SK-N-SH (cell line): Measurements from ENCODE around the gene TNRC6A. TPM values are rescaled to one million over a fixed set of nuclear protein-coding genes. Genes with fewer than 3 reads are reported as not detected.

Source experiments
- CTCF ChIA-PET: fragments of 300-600, 350-600 bp; formaldehyde crosslinking; extraction: SDS; loops from one replicate; lab custom pipeline; 2021; lab: Yijun Ruan, JAX
- POLR2A ChIA-PET: fragments of 350-600 bp; sonication (Branson Sonifier 250); formaldehyde crosslinking; extraction: SDS; loops from one replicate; lab custom pipeline; 2020; ENCODE audit warnings: antibody characterized with exemption, inconsistent platforms; lab: Yijun Ruan, JAX
- DNase-seq: peaks from one replicate; pipeline ENCODE4 v3.0.0; 2012
- H2AFZ ChIP-seq: fragments of 200-600 bp; sonication (generic); 2 replicates; pipeline ENCODE4 v1.8.1; 2016; ENCODE audit warnings: antibody characterized with exemption, mild to moderate bottlenecking, low read depth
- H3F3A ChIP-seq: fragments of 200-600 bp; sonication (generic); replicated peaks from 2 replicates; pipeline ENCODE3; 2016; ENCODE audit warnings: antibody characterized with exemption, mild to moderate bottlenecking; ENCODE audit not compliant: insufficient read depth
- H3K27ac ChIP-seq, 2 experiments: fragments of 200-500 bp in 1 of 2; fragments of 200-600 bp in 1 of 2; sonication (Bioruptor generic) in 1 of 2; sonication (generic), shearing (Covaris generic) in 1 of 2; 2 replicates each; pipeline versions ENCODE4 v1.5.1 to v1.6.1; 2014 to 2016; ENCODE audit warnings: low read depth in 2 of 2, inconsistent platforms in 1 of 2, low read length in 1 of 2, mild to moderate bottlenecking in 1 of 2, mixed read lengths in 1 of 2
- H3K27me3 ChIP-seq: fragments of 200-600 bp; sonication (generic), shearing (Covaris generic); 2 replicates; pipeline ENCODE4 v1.6.1; 2016; ENCODE audit warnings: mixed run types; ENCODE audit not compliant: insufficient read depth
- H3K36me3 ChIP-seq, 2 experiments: fragments of 200-500 bp in 1 of 2; fragments of 200-600 bp in 1 of 2; sonication (Bioruptor generic) in 1 of 2; sonication (generic) in 1 of 2; replicated peaks in 1 of 2; 2 replicates each; pipeline versions ENCODE3 to v1.5.1; 2014 to 2016; ENCODE audit warnings: low read length in 1 of 2, mild to moderate bottlenecking in 1 of 2; ENCODE audit not compliant: insufficient read depth in 2 of 2, control insufficient read depth in 1 of 2
- H3K4me1 ChIP-seq, 2 experiments: fragments of 200-500 bp in 1 of 2; fragments of 200-600 bp in 1 of 2; sonication (Bioruptor generic) in 1 of 2; sonication (generic), shearing (Covaris generic) in 1 of 2; 2 replicates each; pipeline versions ENCODE4 v1.5.1 to v1.6.1; 2014 to 2016; ENCODE audit warnings: low read depth in 1 of 2, low read length in 1 of 2, mixed run types in 1 of 2; ENCODE audit not compliant: insufficient read depth in 2 of 2, control insufficient read depth in 1 of 2
- H3K4me2 ChIP-seq: fragments of 200-600 bp; sonication (generic), shearing (Covaris generic); 2 replicates; pipeline ENCODE4 v1.6.1; 2017; ENCODE audit warnings: mixed run types
- H3K4me3 ChIP-seq, 2 experiments: fragments of 200-500 bp in 1 of 2; fragments of 200-600 bp in 1 of 2; sonication (Bioruptor generic) in 1 of 2; sonication (generic), shearing (Covaris generic) in 1 of 2; 2 replicates each; pipeline versions ENCODE4 v1.5.1 to v1.8.1; 2014 to 2016; ENCODE audit warnings: low read depth in 2 of 2, inconsistent platforms in 1 of 2, low read length in 1 of 2, mild to moderate bottlenecking in 1 of 2, mixed read lengths in 1 of 2, moderate library complexity in 1 of 2
- H3K79me2 ChIP-seq: fragments of 200-600 bp; sonication (generic); 2 replicates; pipeline ENCODE4 v1.8.1; 2017; ENCODE audit warnings: mild to moderate bottlenecking; ENCODE audit not compliant: insufficient read depth
- H3K9ac ChIP-seq: fragments of 200-600 bp; sonication (generic); 2 replicates; pipeline ENCODE4 v1.6.1; 2017; ENCODE audit warnings: mixed run types
- H3K9me2 ChIP-seq: fragments of 200-600 bp; sonication (generic); 2 replicates; pipeline ENCODE4 v1.6.1; 2017; ENCODE audit warnings: mixed run types
- H3K9me3 ChIP-seq: fragments of 200-600 bp; sonication (generic); 2 replicates; pipeline ENCODE4 v1.6.1; 2017; ENCODE audit warnings: mixed run types, mild to moderate bottlenecking, moderate library complexity
- H4K20me1 ChIP-seq: fragments of 200-600 bp; sonication (generic); 2 replicates; pipeline ENCODE4 v1.6.1; 2017; ENCODE audit warnings: mild to moderate bottlenecking, mixed run types; ENCODE audit not compliant: insufficient read depth
- ELF1 ChIP-seq: IDR thresholded peaks from 2 replicates; pipeline ENCODE4 v1.4.0; 2012
- EP300 ChIP-seq, 2 experiments: IDR thresholded peaks; 2 replicates each; pipeline versions ENCODE4 v1.4.0 to v1.6.1; 2012; ENCODE audit warnings: borderline replicate concordance in 1 of 2, low read depth in 1 of 2, low read length in 1 of 2
- EZH2phosphoT487 ChIP-seq: fragments of 200-600 bp; sonication (generic); IDR thresholded peaks from 2 replicates; pipeline ENCODE4 v1.6.1; 2017; ENCODE audit warnings: low read depth, mixed run types, mild to moderate bottlenecking, antibody characterized with exemption, moderate library complexity, borderline replicate concordance
- FOSL2 ChIP-seq: IDR thresholded peaks from 2 replicates; pipeline ENCODE4 v1.4.0; 2012; ENCODE audit warnings: low read depth, mild to moderate bottlenecking, moderate library complexity, borderline replicate concordance
- NRF1 ChIP-seq: IDR thresholded peaks from 2 replicates; pipeline ENCODE4 v1.6.1; 2012; ENCODE audit warnings: low read depth, mild to moderate bottlenecking, low read length
- RFX5 ChIP-seq: IDR thresholded peaks from 2 replicates; pipeline ENCODE4 v1.6.1; 2012; ENCODE audit warnings: mild to moderate bottlenecking, improper control_type of control experiment, low read length
- RXRA ChIP-seq: IDR thresholded peaks from 2 replicates; pipeline ENCODE4 v1.4.0; 2012; ENCODE audit warnings: low read depth, mild to moderate bottlenecking, borderline replicate concordance
- WGBS: methylation state at CpG from one replicate; pipeline ENCODE4 v1.1.6; 2017; ENCODE audit warnings: low lambda C conversion rate; 5-methylcytosine and 5-hydroxymethylcytosine counted together
- polyA plus RNA-seq, 3 experiments: library from polyadenylated mRNA; depleted of rRNA; stranded (reverse); fragments of >200 nt; gene quantifications; 2 replicates each; pipeline ENCODE4 v1.2.3, GENCODE V29; 2012
- TF ChIP-seq, protein P1 (sequence below): fragments of 150-350 bp; IDR thresholded peaks from 2 replicates; pipeline ENCODE4 v1.6.1; 2016; ENCODE audit warnings: mild to moderate bottlenecking, low read depth, low read length
- TF ChIP-seq, protein P2 (sequence below): IDR thresholded peaks from 2 replicates; pipeline ENCODE4 v1.4.0; 2012; ENCODE audit warnings: low read depth, borderline replicate concordance
- TF ChIP-seq, protein P3 (sequence below): IDR thresholded peaks from 2 replicates; pipeline ENCODE4 v1.6.1; 2012; ENCODE audit warnings: mild to moderate bottlenecking, low read depth, low read length, moderate library complexity
- TF ChIP-seq, protein P4 (sequence below): IDR thresholded peaks from 2 replicates; pipeline ENCODE4; 2012
- TF ChIP-seq, protein P5 (sequence below): IDR thresholded peaks from 2 replicates; pipeline ENCODE4 v1.4.0; 2012; ENCODE audit warnings: low read depth
- TF ChIP-seq, protein P6 (sequence below): fragments of 200-600 bp; sonication (generic); IDR thresholded peaks from 2 replicates; pipeline ENCODE4 v1.6.1; 2017; ENCODE audit warnings: antibody characterized with exemption, mild to moderate bottlenecking, moderate library complexity

The TNRC6A gene
- polyA plus RNA-seq, 1 of the 3 experiments (the other 2 are of a cell fraction) = 32.5 TPM

DNA sequence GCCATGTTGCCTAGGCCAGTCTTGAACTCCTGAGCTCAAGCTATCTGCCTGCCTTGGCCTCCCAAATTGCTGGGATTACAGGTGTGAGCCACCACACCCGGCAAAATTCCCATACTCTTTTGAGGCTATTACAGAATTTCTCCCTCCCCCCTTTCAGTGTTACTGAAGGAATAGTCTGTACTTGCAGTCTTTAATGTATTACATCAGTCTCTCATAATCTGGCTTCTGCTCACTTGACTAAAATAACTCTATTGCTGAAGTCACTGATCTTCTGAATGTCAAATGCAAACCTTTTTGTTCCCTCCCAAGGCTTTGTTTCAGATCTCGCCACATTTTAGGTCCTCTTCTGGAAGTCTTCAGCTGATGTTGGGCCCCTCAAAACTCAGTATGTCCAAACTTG, 51.8 kb downstream of the TNRC6A start:
- CTCF ChIA-PET = no interaction called here
- POLR2A ChIA-PET = no interaction called here
- TF ChIP-seq RFX5 (no peak), EZH2phosphoT487 (no peak)
- TF ChIP-seq, protein P1, sequence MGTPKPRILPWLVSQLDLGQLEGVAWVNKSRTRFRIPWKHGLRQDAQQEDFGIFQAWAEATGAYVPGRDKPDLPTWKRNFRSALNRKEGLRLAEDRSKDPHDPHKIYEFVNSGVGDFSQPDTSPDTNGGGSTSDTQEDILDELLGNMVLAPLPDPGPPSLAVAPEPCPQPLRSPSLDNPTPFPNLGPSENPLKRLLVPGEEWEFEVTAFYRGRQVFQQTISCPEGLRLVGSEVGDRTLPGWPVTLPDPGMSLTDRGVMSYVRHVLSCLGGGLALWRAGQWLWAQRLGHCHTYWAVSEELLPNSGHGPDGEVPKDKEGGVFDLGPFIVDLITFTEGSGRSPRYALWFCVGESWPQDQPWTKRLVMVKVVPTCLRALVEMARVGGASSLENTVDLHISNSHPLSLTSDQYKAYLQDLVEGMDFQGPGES = no peak
- no peaks in the 10 kb centered on the region for H3K9me3 ChIP-seq
- DNase-seq = no peak
- H3K27me3 ChIP-seq = no peaks in the 10 kb centered on the region
- peaks cover 54% of the 10 kb centered on the region for H3K79me2 ChIP-seq
- no peak overlapping the region for H3K9ac ChIP-seq
- no peaks in the 10 kb centered on the region for H3K9me2 ChIP-seq
- peaks cover 44 to 75% of the 10 kb centered on the region in 2 experiments for H3K36me3 ChIP-seq
- H2AFZ ChIP-seq = no peak overlapping the region
- H3F3A ChIP-seq = peaks cover under 1% of the 10 kb centered on the region
- no peak overlapping the region for H3K4me2 ChIP-seq
- H4K20me1 ChIP-seq = peaks cover 37% of the 10 kb centered on the region
- no peak overlapping the region for H3K4me3 ChIP-seq
- no peak overlapping the region for H3K27ac ChIP-seq
- 100% methylated on average over 2 of the region's 2 CpGs for WGBS
- peaks cover 0 to 8% of the 10 kb centered on the region in 2 experiments; a peak in 3 of 4 replicates for H3K4me1 ChIP-seq

DNA sequence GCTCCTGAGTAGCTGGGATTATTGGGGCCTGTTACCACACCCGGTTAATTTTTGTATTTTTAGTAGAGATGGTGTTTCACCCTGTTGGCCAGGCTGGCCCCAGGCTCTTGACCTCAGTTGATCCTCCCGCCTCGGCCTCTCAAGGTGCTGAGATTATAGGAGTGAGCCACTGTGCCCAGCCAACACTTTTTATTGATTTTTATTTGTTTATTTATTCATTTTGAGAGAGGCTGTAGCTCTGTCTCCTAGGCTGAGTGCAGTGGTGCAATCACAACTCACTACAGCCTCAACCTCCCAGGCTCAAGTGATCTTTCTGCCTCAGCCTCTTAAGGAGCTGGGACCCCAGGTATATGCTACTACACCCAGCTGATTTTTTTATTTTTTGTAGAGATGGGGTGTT, 54.7 kb downstream of the TNRC6A start:
- Histone ChIP-seq H3K27ac (no peak overlapping the region), H3K9me3 (no peaks in the 10 kb centered on the region), H3K36me3 (peaks cover 36 to 68% of the 10 kb centered on the region in 2 experiments), H3K9me2 (no peaks in the 10 kb centered on the region), H3K79me2 (peaks cover 61% of the 10 kb centered on the region)
- TF ChIP-seq EP300 (IDR thresholded peaks at IDR 0.05; ENCODE audit: borderline replicate concordance in 1 of 2, low read depth in 1 of 2, low read length in 1 of 2) = no peak
- TF ChIP-seq, protein P2, sequence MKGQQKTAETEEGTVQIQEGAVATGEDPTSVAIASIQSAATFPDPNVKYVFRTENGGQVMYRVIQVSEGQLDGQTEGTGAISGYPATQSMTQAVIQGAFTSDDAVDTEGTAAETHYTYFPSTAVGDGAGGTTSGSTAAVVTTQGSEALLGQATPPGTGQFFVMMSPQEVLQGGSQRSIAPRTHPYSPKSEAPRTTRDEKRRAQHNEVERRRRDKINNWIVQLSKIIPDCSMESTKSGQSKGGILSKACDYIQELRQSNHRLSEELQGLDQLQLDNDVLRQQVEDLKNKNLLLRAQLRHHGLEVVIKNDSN = no peak
- no peak for TF ChIP-seq NRF1
- TF ChIP-seq, protein P3, sequence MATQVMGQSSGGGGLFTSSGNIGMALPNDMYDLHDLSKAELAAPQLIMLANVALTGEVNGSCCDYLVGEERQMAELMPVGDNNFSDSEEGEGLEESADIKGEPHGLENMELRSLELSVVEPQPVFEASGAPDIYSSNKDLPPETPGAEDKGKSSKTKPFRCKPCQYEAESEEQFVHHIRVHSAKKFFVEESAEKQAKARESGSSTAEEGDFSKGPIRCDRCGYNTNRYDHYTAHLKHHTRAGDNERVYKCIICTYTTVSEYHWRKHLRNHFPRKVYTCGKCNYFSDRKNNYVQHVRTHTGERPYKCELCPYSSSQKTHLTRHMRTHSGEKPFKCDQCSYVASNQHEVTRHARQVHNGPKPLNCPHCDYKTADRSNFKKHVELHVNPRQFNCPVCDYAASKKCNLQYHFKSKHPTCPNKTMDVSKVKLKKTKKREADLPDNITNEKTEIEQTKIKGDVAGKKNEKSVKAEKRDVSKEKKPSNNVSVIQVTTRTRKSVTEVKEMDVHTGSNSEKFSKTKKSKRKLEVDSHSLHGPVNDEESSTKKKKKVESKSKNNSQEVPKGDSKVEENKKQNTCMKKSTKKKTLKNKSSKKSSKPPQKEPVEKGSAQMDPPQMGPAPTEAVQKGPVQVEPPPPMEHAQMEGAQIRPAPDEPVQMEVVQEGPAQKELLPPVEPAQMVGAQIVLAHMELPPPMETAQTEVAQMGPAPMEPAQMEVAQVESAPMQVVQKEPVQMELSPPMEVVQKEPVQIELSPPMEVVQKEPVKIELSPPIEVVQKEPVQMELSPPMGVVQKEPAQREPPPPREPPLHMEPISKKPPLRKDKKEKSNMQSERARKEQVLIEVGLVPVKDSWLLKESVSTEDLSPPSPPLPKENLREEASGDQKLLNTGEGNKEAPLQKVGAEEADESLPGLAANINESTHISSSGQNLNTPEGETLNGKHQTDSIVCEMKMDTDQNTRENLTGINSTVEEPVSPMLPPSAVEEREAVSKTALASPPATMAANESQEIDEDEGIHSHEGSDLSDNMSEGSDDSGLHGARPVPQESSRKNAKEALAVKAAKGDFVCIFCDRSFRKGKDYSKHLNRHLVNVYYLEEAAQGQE = no peak
- TF ChIP-seq, protein P4, sequence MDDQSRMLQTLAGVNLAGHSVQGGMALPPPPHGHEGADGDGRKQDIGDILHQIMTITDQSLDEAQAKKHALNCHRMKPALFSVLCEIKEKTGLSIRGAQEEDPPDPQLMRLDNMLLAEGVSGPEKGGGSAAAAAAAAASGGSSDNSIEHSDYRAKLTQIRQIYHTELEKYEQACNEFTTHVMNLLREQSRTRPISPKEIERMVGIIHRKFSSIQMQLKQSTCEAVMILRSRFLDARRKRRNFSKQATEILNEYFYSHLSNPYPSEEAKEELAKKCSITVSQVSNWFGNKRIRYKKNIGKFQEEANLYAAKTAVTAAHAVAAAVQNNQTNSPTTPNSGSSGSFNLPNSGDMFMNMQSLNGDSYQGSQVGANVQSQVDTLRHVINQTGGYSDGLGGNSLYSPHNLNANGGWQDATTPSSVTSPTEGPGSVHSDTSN = no peak
- TF ChIP-seq, protein P5, sequence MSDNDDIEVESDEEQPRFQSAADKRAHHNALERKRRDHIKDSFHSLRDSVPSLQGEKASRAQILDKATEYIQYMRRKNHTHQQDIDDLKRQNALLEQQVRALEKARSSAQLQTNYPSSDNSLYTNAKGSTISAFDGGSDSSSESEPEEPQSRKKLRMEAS = no peak
- TF ChIP-seq RXRA = no peak
- no peak for TF ChIP-seq EZH2phosphoT487
- TF ChIP-seq, protein P6, sequence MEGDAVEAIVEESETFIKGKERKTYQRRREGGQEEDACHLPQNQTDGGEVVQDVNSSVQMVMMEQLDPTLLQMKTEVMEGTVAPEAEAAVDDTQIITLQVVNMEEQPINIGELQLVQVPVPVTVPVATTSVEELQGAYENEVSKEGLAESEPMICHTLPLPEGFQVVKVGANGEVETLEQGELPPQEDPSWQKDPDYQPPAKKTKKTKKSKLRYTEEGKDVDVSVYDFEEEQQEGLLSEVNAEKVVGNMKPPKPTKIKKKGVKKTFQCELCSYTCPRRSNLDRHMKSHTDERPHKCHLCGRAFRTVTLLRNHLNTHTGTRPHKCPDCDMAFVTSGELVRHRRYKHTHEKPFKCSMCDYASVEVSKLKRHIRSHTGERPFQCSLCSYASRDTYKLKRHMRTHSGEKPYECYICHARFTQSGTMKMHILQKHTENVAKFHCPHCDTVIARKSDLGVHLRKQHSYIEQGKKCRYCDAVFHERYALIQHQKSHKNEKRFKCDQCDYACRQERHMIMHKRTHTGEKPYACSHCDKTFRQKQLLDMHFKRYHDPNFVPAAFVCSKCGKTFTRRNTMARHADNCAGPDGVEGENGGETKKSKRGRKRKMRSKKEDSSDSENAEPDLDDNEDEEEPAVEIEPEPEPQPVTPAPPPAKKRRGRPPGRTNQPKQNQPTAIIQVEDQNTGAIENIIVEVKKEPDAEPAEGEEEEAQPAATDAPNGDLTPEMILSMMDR = no peak
- TF ChIP-seq, protein P1 = no peak
- no peak for TF ChIP-seq FOSL2
- TF ChIP-seq ELF1 = no peak
- TF ChIP-seq, all 33 proteins: peak for 0
- Histone ChIP-seq H3K4me3 (no peak overlapping the region), H3K4me1 (no peaks in the 10 kb centered on the region; a peak in 1 of 4 replicates), H4K20me1 (peaks cover 23% of the 10 kb centered on the region), H2AFZ (no peak overlapping the region), H3K27me3 (no peaks in the 10 kb centered on the region), H3F3A (no peaks in the 10 kb centered on the region), H3K9ac (no peak overlapping the region), H3K4me2 (no peak overlapping the region)
- POLR2A ChIA-PET = no interaction called here
- WGBS = 82% methylated on average over 3 of the region's 3 CpGs
- DNase-seq = no peak
- CTCF ChIA-PET = interaction anchor here (0.7 kb wide), 1 partner anchor 27 kb away, joined by 3 read pairs; no protein-coding TSS in a partner anchor
